GM10266 (cell line): ENCODE measurements around the gene PNMA6A.

Source experiments
- DNase-seq: peaks from one replicate; pipeline ENCODE4 v3.0.0; 2012; ENCODE audit errors: extremely low spot score
- TF ChIP-seq, protein P1 (sequence below): IDR thresholded peaks from 2 replicates; pipeline ENCODE4 v1.5.1; 2012; ENCODE audit warnings: mild to moderate bottlenecking, low read depth; ENCODE audit not compliant: control insufficient read depth, insufficient read depth; ENCODE audit errors: missing control alignments

Gene PNMA6A

GRCh38 chrX:153055871-153056749 lies 16.1 kb upstream of the PNMA6A start, which contains the start of gene PNMA3:
Gene PNMA3, plus strand, starts transcription at chrX:153056470. Its CDS starts 586 bp downstream, at chrX:153057056.
- TF ChIP-seq, protein P1, sequence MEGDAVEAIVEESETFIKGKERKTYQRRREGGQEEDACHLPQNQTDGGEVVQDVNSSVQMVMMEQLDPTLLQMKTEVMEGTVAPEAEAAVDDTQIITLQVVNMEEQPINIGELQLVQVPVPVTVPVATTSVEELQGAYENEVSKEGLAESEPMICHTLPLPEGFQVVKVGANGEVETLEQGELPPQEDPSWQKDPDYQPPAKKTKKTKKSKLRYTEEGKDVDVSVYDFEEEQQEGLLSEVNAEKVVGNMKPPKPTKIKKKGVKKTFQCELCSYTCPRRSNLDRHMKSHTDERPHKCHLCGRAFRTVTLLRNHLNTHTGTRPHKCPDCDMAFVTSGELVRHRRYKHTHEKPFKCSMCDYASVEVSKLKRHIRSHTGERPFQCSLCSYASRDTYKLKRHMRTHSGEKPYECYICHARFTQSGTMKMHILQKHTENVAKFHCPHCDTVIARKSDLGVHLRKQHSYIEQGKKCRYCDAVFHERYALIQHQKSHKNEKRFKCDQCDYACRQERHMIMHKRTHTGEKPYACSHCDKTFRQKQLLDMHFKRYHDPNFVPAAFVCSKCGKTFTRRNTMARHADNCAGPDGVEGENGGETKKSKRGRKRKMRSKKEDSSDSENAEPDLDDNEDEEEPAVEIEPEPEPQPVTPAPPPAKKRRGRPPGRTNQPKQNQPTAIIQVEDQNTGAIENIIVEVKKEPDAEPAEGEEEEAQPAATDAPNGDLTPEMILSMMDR: no peak

DNA sequence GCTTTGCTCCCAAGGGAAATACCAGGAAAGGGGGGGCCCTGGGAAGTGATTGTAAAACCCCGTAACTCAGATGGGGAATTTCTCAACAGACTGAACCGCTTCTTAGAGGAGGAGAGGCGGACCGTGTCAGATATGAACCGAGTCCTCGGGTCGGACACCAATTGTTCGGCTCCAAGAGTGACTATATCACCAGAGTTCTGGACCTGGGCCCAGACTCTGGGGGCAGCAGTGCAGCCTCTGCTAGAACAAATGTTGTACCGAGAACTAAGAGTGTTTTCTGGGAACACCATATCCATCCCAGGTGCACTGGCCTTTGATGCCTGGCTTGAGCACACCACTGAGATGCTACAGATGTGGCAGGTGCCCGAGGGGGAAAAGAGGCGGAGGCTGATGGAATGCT lies 15.0 kb upstream of the PNMA6A start:
- TF ChIP-seq, protein P1: no peak
- no peak for DNase-seq

More at GRCh38 chrX:153055871-153056749, 16.1 kb upstream of the PNMA6A start, which contains the start of gene PNMA3:
- no peak for DNase-seq

- TF ChIP-seq, protein P1: no peak
- no peak for DNase-seq
Measured at GRCh38 chrX:153059191-153060094, 12.8 kb upstream of the PNMA6A start.

- no peak for DNase-seq
- TF ChIP-seq, protein P1: no peak
Measured at GRCh38 chrX:153060095-153060445, 12.2 kb upstream of the PNMA6A start.

GRCh38 chrX:153061732-153062131 lies 10.5 kb upstream of the PNMA6A start:
- no peak for DNase-seq
- TF ChIP-seq, protein P1: no peak

GRCh38 chrX:153063315-153063714 lies 8.9 kb upstream of the PNMA6A start:
- TF ChIP-seq, protein P1: no peak
- DNase-seq: no peak
